Stimulated activated CD4-positive, alpha-beta T cell treated with anti-CD3 and anti-CD28 coated beads, Interleukin-1b, Interleukin-23, amount 100 ng/mL, for 24 hours (primary cell): Measurements from ENCODE around the gene CHGA.

Source experiments
- DNase-seq, 4 experiments: peaks; one replicate each; pipeline ENCODE4 v3.0.0-alpha.2; 2020; ENCODE audit warnings: low read depth in 4 of 4, low spot score in 1 of 4

CHGA gene

GRCh38 chr14:92903359-92903758 lies 19.6 kb upstream of the CHGA start:
- no peak for DNase-seq

DNA sequence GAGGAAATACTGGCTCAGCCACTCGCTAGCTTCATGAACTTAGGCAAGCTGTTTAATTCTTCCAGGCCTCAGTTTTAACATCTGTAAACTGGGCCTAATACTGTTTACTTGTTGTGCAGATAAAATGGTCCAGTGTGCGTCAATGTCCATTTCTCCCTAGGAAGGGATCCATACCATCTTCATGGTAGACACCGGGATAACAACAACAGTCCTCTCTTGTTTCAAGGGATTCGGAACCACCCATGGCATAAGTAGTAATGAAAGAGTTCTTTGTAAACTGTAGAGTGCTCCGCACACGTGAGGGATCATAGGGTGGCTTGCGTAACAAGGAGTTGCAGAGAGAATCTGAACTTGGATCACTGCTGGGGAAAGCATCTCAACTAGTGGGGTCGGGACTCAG lies 17.3 kb upstream of the CHGA start:
- DNase-seq, result no peak

- no peak for DNase-seq
Measured at GRCh38 chr14:92906420-92906819, 16.5 kb upstream of the CHGA start.

- DNase-seq, result no peak
Measured at GRCh38 chr14:92906823-92907222, 16.1 kb upstream of the CHGA start.

DNA sequence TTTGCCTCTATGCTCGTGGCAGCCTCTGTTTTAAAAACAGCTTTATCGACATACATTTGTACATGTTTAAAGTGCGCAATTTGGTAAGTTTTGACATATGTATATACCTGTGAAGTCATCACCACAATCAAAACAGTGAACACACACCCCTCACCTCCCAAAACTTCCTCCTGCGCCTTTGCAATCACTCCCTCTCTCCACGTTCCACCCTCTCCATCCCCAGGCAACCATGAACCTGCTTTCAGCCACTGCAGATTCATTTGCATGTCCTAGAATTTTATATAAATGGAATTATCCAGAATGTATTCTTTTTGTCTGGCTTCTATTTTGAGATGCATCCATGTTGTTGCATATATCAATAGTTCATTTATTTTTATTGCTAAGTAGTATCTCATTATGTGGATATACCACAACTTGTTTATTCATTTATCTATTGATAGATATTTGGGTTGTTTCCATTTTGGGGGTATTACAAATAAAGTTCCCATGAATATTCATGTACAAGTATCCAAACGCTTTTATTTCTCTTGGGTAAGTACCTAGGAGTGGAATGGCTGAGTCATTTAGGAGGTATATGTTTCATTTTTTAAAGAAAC lies 15.5 kb upstream of the CHGA start:
- DNase-seq, result no peak

DNA sequence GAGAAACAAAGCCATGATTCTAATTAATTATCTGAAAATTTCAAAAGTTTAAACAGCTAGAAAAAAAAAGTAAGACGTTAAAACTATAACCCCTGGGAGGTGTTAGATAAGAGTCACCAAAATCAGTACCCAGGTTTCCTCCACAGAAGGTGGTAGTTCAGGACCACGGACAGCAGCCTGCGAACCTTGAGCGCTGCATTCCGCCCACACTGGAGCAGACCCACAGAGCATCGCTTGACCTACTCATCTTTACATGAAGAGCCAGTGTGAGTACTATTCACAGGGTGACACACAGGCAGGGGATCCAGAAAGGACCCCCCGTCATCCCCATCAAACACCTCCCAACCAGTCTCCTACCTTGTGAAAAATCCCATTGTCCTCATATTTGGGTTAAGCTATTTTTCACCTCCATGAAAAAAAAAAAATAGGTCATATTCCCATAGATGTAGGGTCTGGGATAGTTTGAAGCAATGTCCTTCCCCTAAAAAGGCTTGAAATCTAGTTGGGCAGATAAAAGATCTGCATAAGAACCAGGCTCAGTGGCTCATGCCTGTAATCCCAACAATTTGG lies 8.8 kb upstream of the CHGA start:
- DNase-seq, result peak in 1 of 4 experiments; percentile 15

GRCh38 chr14:92916201-92916600 lies 6.7 kb upstream of the CHGA start:
- DNase-seq, result no peak

DNA sequence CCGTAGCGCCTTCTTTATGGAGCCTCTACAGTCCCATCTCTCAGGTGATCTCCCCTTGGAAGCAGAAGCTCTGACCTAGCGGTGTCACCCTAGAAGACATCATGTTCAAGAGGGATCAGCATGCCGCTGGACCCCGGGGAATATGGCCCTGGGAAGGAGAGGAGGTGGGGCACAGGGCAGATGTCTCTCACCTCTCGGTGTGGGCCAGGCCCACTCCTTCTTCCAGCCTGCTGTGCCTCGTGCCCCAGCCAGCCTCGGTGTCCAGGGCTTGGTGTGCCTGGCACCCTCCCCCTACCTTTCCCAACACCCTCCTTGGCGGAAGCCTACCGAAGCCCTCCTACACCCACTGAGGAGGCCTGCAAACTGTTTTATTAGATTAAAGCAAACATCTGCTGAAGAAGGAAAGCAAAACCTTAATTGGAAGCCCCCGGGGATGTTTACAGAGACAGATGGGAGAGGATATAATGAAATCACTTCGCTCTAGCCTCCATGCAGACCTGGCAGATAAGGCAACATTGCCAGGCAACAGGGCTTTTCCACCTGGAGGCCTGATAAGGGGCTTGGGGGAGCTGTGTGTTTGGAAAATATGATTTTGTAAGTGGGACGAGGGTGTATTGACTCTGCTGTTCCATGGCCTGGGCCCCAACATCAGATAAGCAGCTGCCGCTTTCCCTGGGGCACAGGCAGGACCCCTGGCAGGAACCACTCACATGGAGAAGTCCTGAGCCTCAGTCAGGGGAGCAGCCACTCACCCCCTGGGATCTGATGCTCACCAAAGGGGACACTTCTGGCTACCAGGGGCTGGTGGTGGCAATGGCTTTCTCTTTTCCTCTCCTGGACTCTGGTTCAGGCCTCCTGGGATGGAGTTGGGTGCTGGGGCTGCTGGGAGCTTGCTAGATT lies 5.7 kb upstream of the CHGA start:
- no peak for DNase-seq

GRCh38 chr14:92917956-92918355 lies 5.0 kb upstream of the CHGA start:
- no peak for DNase-seq

DNA sequence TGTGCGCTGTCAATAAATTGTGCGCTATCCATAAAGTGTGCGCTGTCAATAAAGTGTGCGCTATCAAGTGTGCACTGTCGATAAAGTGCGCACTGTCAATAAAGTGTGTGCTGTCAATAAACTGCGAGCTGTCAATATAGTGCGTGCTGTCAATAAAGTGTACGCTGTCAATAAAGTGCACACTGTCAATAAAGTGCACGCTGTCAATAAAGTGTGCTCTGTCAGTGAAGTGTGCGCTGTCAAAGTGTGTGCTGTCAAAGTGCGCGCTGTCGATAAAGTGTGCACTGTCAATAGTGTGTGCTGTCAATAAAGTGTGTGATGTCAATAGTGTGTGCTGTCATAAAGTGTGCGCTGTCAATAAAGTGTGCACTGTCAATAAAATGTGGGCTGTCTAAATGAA lies 2.9 kb upstream of the CHGA start:
- DNase-seq, result no peak

GRCh38 chr14:92922155-92922735 lies 705 bp upstream of the CHGA start:
- DNase-seq, result no peak

GRCh38 chr14:92923744-92924103 lies 774 bp downstream of the CHGA start:
- no peak for DNase-seq

- no peak for DNase-seq
Measured at GRCh38 chr14:92924247-92924646, 1.3 kb downstream of the CHGA start.

- DNase-seq, result no peak
Measured at GRCh38 chr14:92925446-92925845, 2.5 kb downstream of the CHGA start.

- no peak for DNase-seq
Measured at GRCh38 chr14:92926180-92926845, 3.4 kb downstream of the CHGA start.

GRCh38 chr14:92926931-92927330 lies 4.0 kb downstream of the CHGA start:
- no peak for DNase-seq

GRCh38 chr14:92927349-92928257 lies 4.7 kb downstream of the CHGA start:
- DNase-seq, result no peak

DNA sequence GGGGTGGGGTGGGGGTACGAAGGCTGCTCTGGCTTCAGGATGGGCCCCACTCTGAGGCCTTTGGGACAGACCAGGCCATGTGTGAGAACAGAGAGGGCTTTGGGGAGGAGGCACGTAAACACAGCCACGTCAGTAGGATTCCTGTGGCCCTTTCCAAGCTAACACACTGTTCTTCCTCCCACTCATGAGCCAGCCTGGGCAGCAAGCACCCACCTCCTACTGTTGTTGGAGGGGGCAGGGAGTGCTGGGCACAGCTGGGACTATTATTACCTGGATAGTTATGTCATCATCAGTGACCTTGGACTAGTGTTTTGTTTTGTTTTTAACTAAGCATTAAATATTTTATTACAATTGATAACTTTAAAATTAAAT lies 5.3 kb downstream of the CHGA start:
- no peak for DNase-seq

DNA sequence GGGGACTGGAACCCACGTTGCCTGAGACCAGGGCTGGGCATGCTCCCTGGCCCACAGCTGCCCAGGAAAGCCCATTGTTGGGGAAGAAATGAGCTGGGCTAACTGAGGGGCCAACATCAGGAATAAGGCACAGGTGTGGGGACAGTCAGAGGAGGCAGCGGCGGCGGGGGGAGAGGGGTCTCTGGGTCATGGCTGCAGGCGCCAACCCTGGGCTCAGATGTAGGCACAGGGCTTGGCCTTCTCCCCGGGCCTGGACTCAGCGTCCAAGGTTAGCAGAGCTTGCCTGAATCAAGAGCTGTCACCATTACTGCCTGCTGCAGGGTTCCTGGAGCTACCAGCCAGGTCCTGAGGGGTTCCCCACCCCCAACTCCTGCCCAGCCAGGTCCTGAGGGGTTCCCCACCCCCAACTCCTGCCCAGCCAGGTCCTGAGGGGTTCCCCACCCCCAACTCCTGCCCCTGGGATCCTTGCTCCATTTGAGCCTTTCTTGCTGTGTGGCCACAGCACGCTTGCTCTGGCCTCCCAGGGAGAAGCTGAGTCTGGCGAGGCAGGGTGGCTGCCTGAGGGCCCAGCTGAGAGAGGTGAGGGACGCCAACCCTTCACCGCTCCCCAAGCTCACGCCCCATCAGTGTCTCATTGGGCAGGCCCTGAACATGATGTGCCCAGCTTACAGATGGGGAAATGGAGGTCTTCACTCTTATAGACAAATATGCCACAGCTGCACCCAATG lies 6.2 kb downstream of the CHGA start:
- DNase-seq, result no peak
